B cell (primary cell): ENCODE results near the gene AEBP2. TPM values are rescaled to one million over a fixed set of nuclear protein-coding genes. Genes with fewer than 3 reads are reported as not detected.

Experiments
- ATAC-seq: fragments of 200-7000 bp; cut with Tn5 transposase; one replicate; pipeline ENCODE4 v1.10.0; 2021; ENCODE audit warnings: low read depth, mild to moderate bottlenecking, moderate number of reproducible peaks, moderate library complexity
- CTCF ChIA-PET: fragments of 350-600 bp; sonication (Branson Sonifier 250); formaldehyde crosslinking; loops from one replicate; lab custom pipeline; 2021; ENCODE audit warnings: antibody characterized with exemption, inconsistent platforms; lab: Charles Lee
- POLR2A ChIA-PET: fragments of 350-600 bp; sonication (Branson Sonifier 250); formaldehyde crosslinking; loops from one replicate; lab custom pipeline; 2021; ENCODE audit warnings: antibody characterized with exemption; lab: Charles Lee
- DNase-seq: peaks from one replicate; pipeline ENCODE4 v3.0.0; 2013
- H2AFZ ChIP-seq: 2 replicates; pipeline ENCODE4 v1.6.1; 2012; ENCODE audit warnings: mild to moderate bottlenecking, low read depth, low read length; ENCODE audit not compliant: insufficient read depth, poor library complexity, severe bottlenecking
- H3K27ac ChIP-seq, 2 donors: 1 replicate in 1 of 2; 2 replicates in 1 of 2; pipeline ENCODE4 v1.5.1; 2012 to 2013; ENCODE audit warnings: low read length in 2 of 2, mild to moderate bottlenecking in 2 of 2, moderate library complexity in 1 of 2
- H3K27me3 ChIP-seq, 4 experiments: fragments of 200-600 bp in 1 of 4; sonication (generic) in 1 of 4; replicated peaks in 1 of 4; 1 replicate in 2 of 4; 2 replicates in 2 of 4; pipeline versions ENCODE4 v1.6.1 to v1.7.0; 2013 to 2016; ENCODE audit warnings: low read length in 3 of 4, mild to moderate bottlenecking in 2 of 4, mixed read lengths in 1 of 4, moderate library complexity in 1 of 4; ENCODE audit not compliant: insufficient read depth in 4 of 4, control insufficient read depth in 3 of 4; ENCODE audit errors: control extremely low read depth in 1 of 4
- H3K36me3 ChIP-seq, 2 experiments: replicated peaks in 1 of 2; 1 replicate in 1 of 2; 2 replicates in 1 of 2; pipeline versions ENCODE4 v1.6.1 to v1.7.1; 2013; ENCODE audit warnings: low read length in 1 of 2; ENCODE audit not compliant: insufficient read depth in 2 of 2, control insufficient read depth in 1 of 2; ENCODE audit errors: control extremely low read depth in 1 of 2, extremely low read depth in 1 of 2
- H3K4me1 ChIP-seq, 2 donors: fragments of 200-600 bp in 1 of 2; sonication (generic) in 1 of 2; 1 replicate in 1 of 2; 2 replicates in 1 of 2; pipeline versions ENCODE4 v1.5.1 to v1.6.1; 2013 to 2017; ENCODE audit warnings: low read length in 2 of 2; ENCODE audit not compliant: control insufficient read depth in 2 of 2, insufficient read depth in 2 of 2
- H3K4me2 ChIP-seq: replicated peaks from 2 replicates; pipeline ENCODE3; 2012; ENCODE audit warnings: mild to moderate bottlenecking, low read depth, low read length; ENCODE audit not compliant: poor library complexity, severe bottlenecking
- H3K4me3 ChIP-seq, 5 experiments: fragments of 200-600 bp in 1 of 5; sonication (generic) in 1 of 5; 1 replicate in 3 of 5; 2 replicates in 2 of 5; pipeline versions ENCODE4 v1.5.1 to v1.7.0; 2011 to 2016; ENCODE audit warnings: low read length in 4 of 5, mild to moderate bottlenecking in 4 of 5, low read depth in 2 of 5, control low read depth in 1 of 5, moderate library complexity in 1 of 5; ENCODE audit not compliant: insufficient read depth in 1 of 5; ENCODE audit errors: control extremely low read depth in 1 of 5, extremely low read depth in 1 of 5
- H3K79me2 ChIP-seq: fragments of 200-600 bp; sonication (generic); one replicate; pipeline ENCODE4 v1.6.0; 2016; ENCODE audit warnings: low read length; ENCODE audit not compliant: control insufficient read depth, insufficient read depth
- H3K9ac ChIP-seq: fragments of 200-600 bp; sonication (generic); 2 replicates; pipeline ENCODE4 v1.6.1; 2017; ENCODE audit warnings: mild to moderate bottlenecking, low read length, moderate library complexity
- H3K9me3 ChIP-seq, 3 donors: one replicate each; pipeline versions ENCODE4 v1.6.1 to v1.7.1; 2013; ENCODE audit warnings: low read length in 2 of 3; ENCODE audit not compliant: control insufficient read depth in 2 of 3, insufficient read depth in 1 of 3; ENCODE audit errors: control extremely low read depth in 1 of 3
- H4K20me1 ChIP-seq: 2 replicates; pipeline ENCODE4 v1.6.0; 2012; ENCODE audit warnings: mild to moderate bottlenecking, low read length; ENCODE audit not compliant: insufficient read depth, control insufficient read depth, poor library complexity, severe bottlenecking
- H3K27ac Mint-ChIP-seq: one replicate; pipeline ENCODE4 v1.8.0; 2021; ENCODE audit warnings: mixed read lengths
- H3K27me3 Mint-ChIP-seq: one replicate; pipeline ENCODE4 v1.8.0; 2021; ENCODE audit warnings: mixed read lengths
- H3K4me1 Mint-ChIP-seq: one replicate; pipeline ENCODE4 v1.8.0; 2021; ENCODE audit warnings: mixed read lengths
- H3K4me3 Mint-ChIP-seq: one replicate; pipeline ENCODE4 v1.8.0; 2021; ENCODE audit warnings: mixed read lengths
- H3K9me3 Mint-ChIP-seq: one replicate; pipeline ENCODE4 v1.8.0; 2022; ENCODE audit warnings: mixed read lengths; ENCODE audit not compliant: insufficient read depth
- CTCF ChIP-seq: fragments of 200-600 bp; IDR thresholded peaks from one replicate; pipeline ENCODE4 v1.8.0; 2022; ENCODE audit warnings: antibody characterized with exemption, mild to moderate bottlenecking
- EZH2 ChIP-seq: IDR thresholded peaks from 2 replicates; pipeline ENCODE4 v1.6.1; 2012; ENCODE audit warnings: borderline replicate concordance, low read depth, mild to moderate bottlenecking, moderate library complexity, low read length; ENCODE audit not compliant: insufficient read depth, poor library complexity, severe bottlenecking
- WGBS: methylation state at CpG from one replicate; pipeline ENCODE4 v1.1.5; 2013; ENCODE audit warnings: missing lambda C conversion rate; ENCODE audit not compliant: insufficient coverage; 5-methylcytosine and 5-hydroxymethylcytosine counted together
- intact Hi-C: fragments of 100-400 bp; cut with micrococcal nuclease; formaldehyde crosslinking; loops from one replicate; pipeline ENCODE4 v1.10.0; 2022
- polyA plus RNA-seq: library from polyadenylated mRNA; depleted of rRNA; stranded (reverse); fragments of >200 nt; gene quantifications from 2 replicates; pipeline ENCODE4 v1.2.3, GENCODE V29; 2012
- total RNA-seq, 2 donors: library from RNA; stranded (reverse); fragments of 120-200 nt in 1 of 2; gene quantifications; 1 replicate in 1 of 2; 2 replicates in 1 of 2; pipeline versions ENCODE4 v1.2.3 to v1.2.4, GENCODE V29; 2013 to 2022

AEBP2 gene
- total and polyA plus RNA-seq, 2 donors (not counting 1 experiment from before 2014, with no cell fraction given), result 12.1 to 67.8 TPM

GRCh38 chr12:19546611-19547162, 107.4 kb downstream of the AEBP2 start:
- Mint-ChIP-seq H3K27ac (no peak overlapping the region), H3K27me3 (no peaks in the 10 kb centered on the region), H3K9me3 (no peaks in the 10 kb centered on the region), H3K4me1 (peaks cover 4% of the 10 kb centered on the region), H3K4me3 (no peak overlapping the region)
- intact Hi-C loops, result no loop called here
- Histone ChIP-seq H3K36me3 (peaks cover 0 to 3% of the 10 kb centered on the region in 2 experiments), H3K79me2 (no peaks in the 10 kb centered on the region), H3K27me3 (no peaks in the 10 kb centered on the region), H3K9ac (no peak overlapping the region), H3K4me1 (no peaks in the 10 kb centered on the region), H3K4me2 (no peak overlapping the region), H3K9me3 (no peaks in the 10 kb centered on the region), H2AFZ (no peak overlapping the region), H3K4me3 (no peak overlapping the region), H3K27ac (no peak overlapping the region), H4K20me1 (no peaks in the 10 kb centered on the region)
- TF ChIP-seq EZH2, result no peak
- no peak for TF ChIP-seq CTCF
- POLR2A ChIA-PET, result no interaction called here
- DNase-seq (no peak), ATAC-seq (no peak)
- WGBS, result 43% methylated on average over 6 of the region's 7 CpGs
- CTCF ChIA-PET, result interaction anchor here (0.7 kb wide), 1 partner anchor 480 kb away, joined by 3 read pairs; no protein-coding TSS in a partner anchor

GRCh38 chr12:19547271-19547671, 108.0 kb downstream of the AEBP2 start:
- peaks cover 4% of the 10 kb centered on the region for H3K4me1 Mint-ChIP-seq
- POLR2A ChIA-PET, result no interaction called here
- no peak overlapping the region for H3K27ac Mint-ChIP-seq
- DNase-seq (no peak), ATAC-seq (no peak)
- Histone ChIP-seq H3K27me3 (no peaks in the 10 kb centered on the region), H3K79me2 (no peaks in the 10 kb centered on the region), H3K4me2 (no peak overlapping the region), H3K36me3 (peaks cover 0 to 3% of the 10 kb centered on the region in 2 experiments), H3K4me3 (no peak overlapping the region), H3K4me1 (no peaks in the 10 kb centered on the region), H3K27ac (no peak overlapping the region), H4K20me1 (no peaks in the 10 kb centered on the region), H3K9me3 (no peaks in the 10 kb centered on the region), H3K9ac (no peak overlapping the region), H2AFZ (no peak overlapping the region)
- no peaks in the 10 kb centered on the region for H3K27me3 Mint-ChIP-seq
- TF ChIP-seq CTCF, result no peak
- TF ChIP-seq EZH2, result no peak
- intact Hi-C loops, result no loop called here
- H3K9me3 Mint-ChIP-seq, result no peaks in the 10 kb centered on the region
- CTCF ChIA-PET, result no interaction called here
- H3K4me3 Mint-ChIP-seq, result no peak overlapping the region
